Measurements from ENCODE around the gene SPDYE3.
"Not testable (repeated sequence)": the region's sequence is repeated elsewhere in the genome, so short reads cannot be mapped to it uniquely, and the experiment has no call there.

GRCh38 chr7:100262896-100263295, 44.6 kb upstream of the SPDYE3 start:
- not testable (repeated sequence) for TF ChIP-seq POLR2A, CTCF (IDR thresholded peaks at IDR 0.05)

Measured in thyroid gland (tissue), 4 donors.